ENCODE measurements around the gene EVL.

EVL gene

DNA sequence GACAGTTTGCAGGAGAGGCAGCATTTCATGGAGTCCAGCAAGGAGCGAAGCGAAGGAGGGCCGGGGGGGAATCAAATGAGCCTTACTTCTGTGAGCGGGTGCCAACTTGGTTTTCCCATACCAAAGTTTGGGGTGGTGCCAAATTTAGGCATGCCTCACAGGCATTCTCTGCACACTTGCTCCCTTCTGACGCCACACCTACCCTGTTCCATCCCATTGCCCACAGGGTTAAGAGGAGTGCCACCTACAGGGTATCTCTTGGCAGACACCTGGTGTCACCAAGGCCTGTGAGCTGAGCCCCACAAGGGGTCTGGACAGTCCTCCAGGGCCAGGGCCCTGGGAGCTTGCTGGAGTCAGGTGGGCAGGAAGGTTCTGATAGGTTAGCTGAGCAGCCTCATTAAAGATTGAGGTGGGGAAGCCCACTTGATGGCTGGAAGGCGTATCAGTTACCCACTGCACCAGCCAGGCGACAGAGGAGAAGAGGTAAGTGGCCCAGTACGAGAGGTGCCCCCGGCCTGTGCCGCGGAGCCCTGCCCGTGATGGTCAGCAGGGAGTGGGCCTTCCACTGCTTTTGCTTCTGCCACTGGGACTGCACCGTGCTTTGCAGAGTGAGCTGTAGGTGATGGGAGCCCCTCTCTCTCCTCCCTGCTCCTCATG, 49.0 kb downstream of the EVL start:
- TF ChIP-seq, protein P1, sequence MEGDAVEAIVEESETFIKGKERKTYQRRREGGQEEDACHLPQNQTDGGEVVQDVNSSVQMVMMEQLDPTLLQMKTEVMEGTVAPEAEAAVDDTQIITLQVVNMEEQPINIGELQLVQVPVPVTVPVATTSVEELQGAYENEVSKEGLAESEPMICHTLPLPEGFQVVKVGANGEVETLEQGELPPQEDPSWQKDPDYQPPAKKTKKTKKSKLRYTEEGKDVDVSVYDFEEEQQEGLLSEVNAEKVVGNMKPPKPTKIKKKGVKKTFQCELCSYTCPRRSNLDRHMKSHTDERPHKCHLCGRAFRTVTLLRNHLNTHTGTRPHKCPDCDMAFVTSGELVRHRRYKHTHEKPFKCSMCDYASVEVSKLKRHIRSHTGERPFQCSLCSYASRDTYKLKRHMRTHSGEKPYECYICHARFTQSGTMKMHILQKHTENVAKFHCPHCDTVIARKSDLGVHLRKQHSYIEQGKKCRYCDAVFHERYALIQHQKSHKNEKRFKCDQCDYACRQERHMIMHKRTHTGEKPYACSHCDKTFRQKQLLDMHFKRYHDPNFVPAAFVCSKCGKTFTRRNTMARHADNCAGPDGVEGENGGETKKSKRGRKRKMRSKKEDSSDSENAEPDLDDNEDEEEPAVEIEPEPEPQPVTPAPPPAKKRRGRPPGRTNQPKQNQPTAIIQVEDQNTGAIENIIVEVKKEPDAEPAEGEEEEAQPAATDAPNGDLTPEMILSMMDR (IDR thresholded peaks at IDR 0.05; ENCODE audit: insufficient read depth, low read depth, low read length, missing control alignments) = no peak
- DNase-seq (ENCODE audit: low read depth) = no peak
- no peak overlapping the region for H3K4me3 ChIP-seq (ENCODE audit: low read depth, low read length)

DNA sequence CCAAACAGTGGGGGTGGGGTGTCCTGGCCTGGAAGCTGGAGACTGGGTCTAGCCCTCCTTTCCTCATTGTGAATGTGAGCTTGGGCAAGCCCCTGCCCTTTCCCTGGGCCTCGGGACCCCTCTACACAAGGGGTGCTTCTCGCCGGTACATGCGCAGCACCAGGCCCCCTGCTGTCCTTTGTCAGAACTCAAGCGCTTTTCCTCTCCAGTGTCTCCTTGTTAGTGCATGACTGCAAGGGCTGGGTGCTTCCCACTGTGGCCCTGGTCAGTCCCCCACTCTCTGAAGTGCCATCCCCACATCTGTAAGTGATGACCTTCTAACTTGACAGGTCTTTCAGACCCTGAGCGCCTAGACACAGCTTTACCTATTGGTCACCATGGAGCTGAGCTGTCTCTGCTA, 50.0 kb downstream of the EVL start:
- TF ChIP-seq, protein P1 (IDR thresholded peaks at IDR 0.05; ENCODE audit: insufficient read depth, low read depth, low read length, missing control alignments) = no peak
- no peak overlapping the region for H3K4me3 ChIP-seq (ENCODE audit: low read depth, low read length)
- DNase-seq (ENCODE audit: low read depth) = no peak

DNA sequence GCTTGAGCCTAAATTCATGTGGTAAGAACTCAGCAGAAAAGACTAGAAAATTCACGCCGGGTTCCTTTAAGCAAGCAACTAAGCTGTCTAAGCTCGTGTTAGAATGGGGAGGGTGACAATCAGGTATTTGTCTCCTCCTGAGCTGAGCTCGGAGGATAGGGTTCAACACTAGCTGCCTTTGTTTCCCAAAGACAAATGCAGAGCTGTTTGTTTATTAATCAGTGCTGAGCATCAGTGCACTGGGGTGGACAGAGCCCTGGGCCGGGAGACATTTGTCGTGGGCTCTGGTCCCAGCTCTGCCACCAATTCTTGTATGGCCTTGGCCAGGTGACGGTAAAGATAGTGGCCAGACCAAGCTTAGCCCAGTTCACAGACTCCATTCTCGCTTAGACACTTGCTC, 50.5 kb downstream of the EVL start:
- TF ChIP-seq, protein P1 (IDR thresholded peaks at IDR 0.05; ENCODE audit: insufficient read depth, low read depth, low read length, missing control alignments) = no peak
- no peak overlapping the region for H3K4me3 ChIP-seq (ENCODE audit: low read depth, low read length)
- no peak for DNase-seq (ENCODE audit: low read depth)

DNA sequence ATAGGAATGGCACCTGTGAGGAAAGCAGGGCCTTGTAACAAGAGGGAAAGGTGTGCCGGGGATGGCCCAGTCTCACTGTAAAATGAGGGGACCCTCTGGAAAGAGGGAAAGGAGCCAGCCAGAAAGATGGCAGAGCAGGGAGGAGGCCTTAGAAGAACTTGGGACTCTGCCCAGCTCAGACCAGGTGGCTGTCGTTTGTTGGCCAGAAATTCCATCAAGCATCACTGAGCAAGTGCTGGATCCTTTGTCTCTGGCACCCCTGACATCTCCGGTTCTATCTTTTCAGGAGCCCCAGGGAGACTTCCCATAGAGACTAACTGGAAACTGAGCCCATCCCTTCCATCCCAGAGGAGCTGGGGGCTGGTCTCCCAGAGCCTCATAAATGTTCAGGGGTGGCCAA, 50.9 kb downstream of the EVL start:
- no peak overlapping the region for H3K4me3 ChIP-seq (ENCODE audit: low read depth, low read length)
- TF ChIP-seq, protein P1 (IDR thresholded peaks at IDR 0.05; ENCODE audit: insufficient read depth, low read depth, low read length, missing control alignments) = no peak
- DNase-seq (ENCODE audit: low read depth) = no peak

DNA sequence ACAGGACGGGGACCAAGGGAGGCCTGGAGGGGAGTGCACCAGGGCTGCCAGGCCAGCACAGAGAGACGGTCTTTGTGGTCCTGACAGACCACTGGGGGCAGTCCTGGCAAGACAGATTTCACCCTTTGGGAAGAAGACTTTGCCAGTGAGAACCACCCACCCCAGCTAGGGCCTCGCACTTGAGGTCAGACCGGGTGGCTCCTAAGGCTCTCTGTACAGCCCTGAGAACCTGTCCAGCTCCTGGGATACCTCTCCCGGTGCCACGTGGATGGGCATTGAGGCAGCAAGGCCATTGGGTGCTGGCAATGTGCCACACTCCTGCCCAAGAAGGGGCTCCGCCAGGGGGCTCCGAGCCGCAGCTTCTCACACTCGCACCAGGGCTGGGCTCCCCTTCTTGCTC, 51.8 kb downstream of the EVL start:
- no peak for DNase-seq (ENCODE audit: low read depth)
- H3K4me3 ChIP-seq (ENCODE audit: low read depth, low read length) = no peak overlapping the region
- TF ChIP-seq, protein P1 (IDR thresholded peaks at IDR 0.05; ENCODE audit: insufficient read depth, low read depth, low read length, missing control alignments) = no peak

DNA sequence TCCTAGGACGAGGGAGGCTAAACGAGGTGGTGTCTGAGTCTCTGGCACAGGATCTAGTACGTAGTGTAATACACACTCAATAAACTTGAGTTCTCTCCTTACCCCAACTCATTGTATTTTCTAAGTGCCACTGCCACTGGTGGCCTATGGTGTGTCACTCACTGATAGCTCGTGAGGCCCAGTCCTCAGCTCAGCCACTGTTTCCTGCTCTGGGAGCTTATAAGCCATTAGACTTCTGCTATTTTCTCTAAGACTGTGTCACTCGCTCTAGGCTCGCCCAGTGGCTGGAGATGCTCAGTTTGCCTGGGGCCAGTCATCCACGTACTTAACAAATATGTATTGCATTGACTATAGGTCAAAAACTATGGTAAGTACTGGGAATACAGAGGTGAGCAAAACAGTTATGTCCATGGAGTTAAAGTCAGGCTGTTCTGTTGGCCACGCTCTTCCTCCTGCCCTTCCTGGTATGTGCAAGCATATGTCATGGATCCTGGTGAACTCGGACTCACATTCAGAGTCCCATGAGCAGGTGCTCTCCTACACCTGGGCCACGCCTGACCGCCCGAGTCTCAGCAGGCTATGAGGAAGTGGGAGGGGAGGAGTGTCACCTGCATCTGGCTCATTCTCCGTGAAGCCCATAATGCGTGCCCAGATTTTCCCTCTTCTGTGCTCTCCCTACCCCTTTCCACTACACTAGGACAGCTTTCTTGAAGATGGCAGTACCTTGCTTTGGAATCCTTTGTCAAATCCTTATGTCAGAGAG, 52.6 kb downstream of the EVL start:
- DNase-seq (ENCODE audit: low read depth) = no peak
- TF ChIP-seq, protein P1 (IDR thresholded peaks at IDR 0.05; ENCODE audit: insufficient read depth, low read depth, low read length, missing control alignments) = no peak
- H3K4me3 ChIP-seq (ENCODE audit: low read depth, low read length) = no peak overlapping the region
